BJ (cell line): ENCODE data around the gene ARHGEF4. TPM values are rescaled to one million over a fixed set of nuclear protein-coding genes. Genes with fewer than 3 reads are reported as not detected.

Experiments used
- CTCF ChIA-PET: fragments of 350-600 bp; formaldehyde crosslinking; extraction: SDS; loops from one replicate; lab custom pipeline; 2021; ENCODE audit warnings: antibody characterized with exemption, inconsistent platforms; lab: Yijun Ruan, JAX
- POLR2A ChIA-PET: fragments of 300-600 bp; sonication (Branson Sonifier 250); formaldehyde crosslinking; extraction: SDS; loops from one replicate; lab custom pipeline; 2021; ENCODE audit warnings: antibody characterized with exemption; lab: Charles Lee
- DNase-seq: peaks from one replicate; pipeline ENCODE4 v3.0.0-alpha.2; 2011; ENCODE audit warnings: low read depth
- H3K27me3 ChIP-seq: 2 replicates; pipeline ENCODE4 v1.6.0; 2011; ENCODE audit warnings: low read length; ENCODE audit not compliant: control insufficient read depth, insufficient read depth
- H3K36me3 ChIP-seq: 2 replicates; pipeline ENCODE4 v1.5.1; 2011; ENCODE audit warnings: low read length; ENCODE audit not compliant: control insufficient read depth, insufficient read depth
- H3K4me3 ChIP-seq: 2 replicates; pipeline ENCODE4 v1.5.1; 2011; ENCODE audit warnings: low read depth, mild to moderate bottlenecking, control low read depth, low read length
- CTCF ChIP-seq: IDR thresholded peaks from 2 replicates; pipeline ENCODE4 v1.5.1; 2011; ENCODE audit warnings: low read depth, mild to moderate bottlenecking, control low read depth, inconsistent platforms, low read length, moderate library complexity; ENCODE audit not compliant: insufficient read depth
- polyA plus RNA-seq: library from polyadenylated mRNA; depleted of rRNA; stranded (reverse); fragments of >200 nt; gene quantifications from 2 replicates; pipeline ENCODE4 v1.2.3, GENCODE V29; 2011

Gene ARHGEF4
- polyA plus RNA-seq, 1 experiment: 15.1 TPM

GRCh38 chr2:131009713-131010475 is 173.2 kb downstream of the ARHGEF4 start:
- DNase-seq: no peak
- TF ChIP-seq CTCF: no peak
- CTCF ChIA-PET: interaction anchor here (0.5 kb wide), 1 partner anchor 10 kb away, joined by 3 read pairs; no protein-coding TSS in a partner anchor
- Histone ChIP-seq H3K27me3 (peaks cover 3% of the 10 kb centered on the region; the same call in 1 of the 2 replicates), H3K36me3 (no peaks in the 10 kb centered on the region), H3K4me3 (no peak overlapping the region)
- POLR2A ChIA-PET: no interaction called here

GRCh38 chr2:131010566-131010965 is 173.9 kb downstream of the ARHGEF4 start:
- CTCF ChIA-PET: interaction anchor here (0.5 to 1.8 kb wide), 2 partner anchors 9 to 15 kb away, joined by 3 to 4 read pairs; no protein-coding TSS in a partner anchor
- no peak for DNase-seq

GRCh38 chr2:131011486-131011885 is 174.8 kb downstream of the ARHGEF4 start:
- ChIA-PET POLR2A (no interaction called here), CTCF (interaction anchor here (1.8 kb wide), 1 partner anchor 16 kb away, joined by 4 read pairs; no protein-coding TSS in a partner anchor)
- no peak for DNase-seq
- TF ChIP-seq CTCF: no peak
- no peaks in the 10 kb centered on the region for H3K36me3 ChIP-seq
- no peak overlapping the region for H3K4me3 ChIP-seq
- H3K27me3 ChIP-seq: peaks cover 3% of the 10 kb centered on the region; the same call in 1 of the 2 replicates

More at GRCh38 chr2:131010566-131010965, 173.9 kb downstream of the ARHGEF4 start:
- H3K4me3 ChIP-seq: no peak overlapping the region
- peaks cover 3% of the 10 kb centered on the region; the same call in 1 of the 2 replicates for H3K27me3 ChIP-seq
- POLR2A ChIA-PET: no interaction called here
- no peaks in the 10 kb centered on the region for H3K36me3 ChIP-seq
- TF ChIP-seq CTCF: no peak

- ChIA-PET POLR2A (no interaction called here), CTCF (no interaction called here)
- no peak for DNase-seq
- no peaks in the 10 kb centered on the region for H3K36me3 ChIP-seq
- no peak for TF ChIP-seq CTCF
- H3K27me3 ChIP-seq: peaks cover 3% of the 10 kb centered on the region; the same call in 1 of the 2 replicates
- no peak overlapping the region for H3K4me3 ChIP-seq
These were observed 177.4 kb downstream of the ARHGEF4 start for GRCh38 chr2:131014141-131014540.

- no peak for TF ChIP-seq CTCF
- POLR2A ChIA-PET: no interaction called here
- H3K36me3 ChIP-seq: no peaks in the 10 kb centered on the region
These were observed 179.1 kb downstream of the ARHGEF4 start for GRCh38 chr2:131015764-131016163.

More at GRCh38 chr2:131015764-131016163, 179.1 kb downstream of the ARHGEF4 start:
- Histone ChIP-seq H3K27me3 (peaks cover 2% of the 10 kb centered on the region; the same call in 1 of the 2 replicates), H3K4me3 (no peak overlapping the region)
- CTCF ChIA-PET: no interaction called here
- DNase-seq: no peak
